Stromal cell of bone marrow (primary cell): Measurements from ENCODE around the gene C6orf47.

Experiments
- DNase-seq: peaks from one replicate; pipeline ENCODE4 v3.0.0-alpha.2; 2012; ENCODE audit warnings: low read depth

The C6orf47 gene

GRCh38 chr6:31687860-31688693, 27.5 kb upstream of the C6orf47 start:
- DNase-seq, result no peak

GRCh38 chr6:31687321-31687720, 26.7 kb upstream of the C6orf47 start:
- DNase-seq, result no peak

GRCh38 chr6:31686483-31686882, 25.9 kb upstream of the C6orf47 start:
- no peak for DNase-seq

- DNase-seq, result no peak
These were observed 23.0 kb upstream of the C6orf47 start for GRCh38 chr6:31683591-31683990.

GRCh38 chr6:31681135-31681671, 20.6 kb upstream of the C6orf47 start:
- no peak for DNase-seq

GRCh38 chr6:31680226-31681134, 19.9 kb upstream of the C6orf47 start, which contains the start of gene LY6G5C:
TSS of gene LY6G5C (minus strand) at chr6:31681067. CDS start at chr6:31680373, 694 bp downstream.
- DNase-seq, result peak; percentile 81

- DNase-seq, result no peak
These were observed 17.4 kb upstream of the C6orf47 start for GRCh38 chr6:31677955-31678354.

GRCh38 chr6:31676904-31677303, 16.3 kb upstream of the C6orf47 start:
- DNase-seq, result no peak

GRCh38 chr6:31676322-31676903, 15.8 kb upstream of the C6orf47 start:
- DNase-seq, result no peak

GRCh38 chr6:31669676-31670075, 9.1 kb upstream of the C6orf47 start, which contains the start of gene LY6G5B:
TSS of gene LY6G5B (plus strand) at chr6:31669976. CDS start at chr6:31670951, 975 bp downstream.
- DNase-seq, result no peak

- no peak for DNase-seq
These were observed 5.9 kb upstream of the C6orf47 start for GRCh38 chr6:31666337-31666965.

- peak; percentile 96 for DNase-seq
These were observed 5.1 kb upstream of the C6orf47 start, which contains the start of gene CSNK2B for GRCh38 chr6:31665501-31666336. TSS of gene CSNK2B (plus strand) at chr6:31666080. CDS start at chr6:31666832, 752 bp downstream.

- DNase-seq, result peak; percentile 90
These were observed 4.4 kb upstream of the C6orf47 start, which contains the start of gene GPANK1 for GRCh38 chr6:31664790-31665500. TSS of gene GPANK1 (minus strand) at chr6:31664997. CDS start at chr6:31664478, 519 bp downstream.

- DNase-seq, result peak; percentile 55
These were observed 3.6 kb upstream of the C6orf47 start for GRCh38 chr6:31663961-31664789.

GRCh38 chr6:31663126-31663960, 2.8 kb upstream of the C6orf47 start:
- DNase-seq, result no peak

- DNase-seq, result no peak
These were observed 1.6 kb upstream of the C6orf47 start for GRCh38 chr6:31662124-31662723.
